ENCODE results near the gene KCNV2. TPM values are rescaled to one million over a fixed set of nuclear protein-coding genes. Genes with fewer than 3 reads are reported as not detected.

The KCNV2 gene
- total RNA-seq, 2 experiments from 2014 or later, result not detected

DNA sequence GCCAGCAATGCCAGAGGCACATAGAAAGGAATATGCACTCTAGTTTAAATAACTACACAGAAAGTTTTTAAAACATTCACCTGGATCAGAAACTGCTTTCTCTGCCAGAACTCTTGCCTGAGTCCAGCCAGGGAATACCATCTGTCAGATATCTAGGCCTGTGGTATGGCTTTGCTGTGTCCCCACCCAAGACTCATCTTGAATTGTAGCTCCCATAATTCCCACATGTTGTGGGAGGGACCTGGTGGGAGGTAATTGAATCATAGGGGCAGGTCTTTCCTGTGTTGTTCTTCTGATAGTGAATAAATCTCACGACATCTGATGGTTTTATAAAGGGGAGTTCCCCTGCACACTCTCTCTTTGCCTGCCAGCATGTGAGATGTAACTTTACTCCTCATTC lies 41.5 kb upstream of the KCNV2 start:
- Histone ChIP-seq H3K4me2 (ENCODE audit: low read length) (no peak overlapping the region), H3K9me2 (ENCODE audit: insufficient read depth, low read length) (no peaks in the 10 kb centered on the region), H3K4me1 (ENCODE audit: insufficient read depth, low read length, poor library complexity, severe bottlenecking) (no peaks in the 10 kb centered on the region), H3K36me3 (ENCODE audit: insufficient read depth, low read length) (no peaks in the 10 kb centered on the region), H2AFZ (ENCODE audit: low read length) (no peak overlapping the region), H3K27ac (ENCODE audit: low read depth, low read length, poor library complexity, severe bottlenecking) (no peak overlapping the region), H4K20me1 (ENCODE audit: insufficient read depth, low read length) (no peaks in the 10 kb centered on the region), H3K4me3 (ENCODE audit: low read depth, low read length, poor library complexity, severe bottlenecking) (no peak overlapping the region), H3K79me2 (ENCODE audit: insufficient read depth, low read depth, low read length) (no peaks in the 10 kb centered on the region), H3K9me3 (ENCODE audit: low read length) (no peaks in the 10 kb centered on the region)
- no peak for DNase-seq (ENCODE audit: low spot score)
- intact Hi-C loops (cut with micrococcal nuclease; ENCODE audit: unreplicated experiment), result no loop called here
- no peak for TF ChIP-seq EZH2phosphoT487 (IDR thresholded peaks at IDR 0.05; ENCODE audit: borderline replicate concordance, low read depth, low read length)
- ChIA-PET POLR2A (no interaction called here), CTCF (ENCODE audit: unreplicated experiment) (no interaction called here)
- BruUV-seq (replicated peaks), result no TSS peak

GRCh38 chr9:2676466-2676865 lies 40.8 kb upstream of the KCNV2 start:
- intact Hi-C loops (cut with micrococcal nuclease; ENCODE audit: unreplicated experiment), result no loop called here
- Histone ChIP-seq H3K27ac (ENCODE audit: low read depth, low read length, poor library complexity, severe bottlenecking) (no peak overlapping the region), H2AFZ (ENCODE audit: low read length) (no peak overlapping the region), H3K4me1 (ENCODE audit: insufficient read depth, low read length, poor library complexity, severe bottlenecking) (no peaks in the 10 kb centered on the region), H3K9me2 (ENCODE audit: insufficient read depth, low read length) (no peaks in the 10 kb centered on the region), H3K4me3 (ENCODE audit: low read depth, low read length, poor library complexity, severe bottlenecking) (no peak overlapping the region), H3K36me3 (ENCODE audit: insufficient read depth, low read length) (no peaks in the 10 kb centered on the region), H3K9me3 (ENCODE audit: low read length) (no peaks in the 10 kb centered on the region), H4K20me1 (ENCODE audit: insufficient read depth, low read length) (no peaks in the 10 kb centered on the region), H3K4me2 (ENCODE audit: low read length) (no peak overlapping the region), H3K79me2 (ENCODE audit: insufficient read depth, low read depth, low read length) (no peaks in the 10 kb centered on the region)
- no peak for TF ChIP-seq CTCF (conservative IDR thresholded peaks at IDR 0.05; ENCODE audit: low read length)
- BruUV-seq (replicated peaks), result no TSS peak
- ChIA-PET CTCF (ENCODE audit: unreplicated experiment) (no interaction called here), POLR2A (no interaction called here)
- no peak for DNase-seq (ENCODE audit: low spot score)

DNA sequence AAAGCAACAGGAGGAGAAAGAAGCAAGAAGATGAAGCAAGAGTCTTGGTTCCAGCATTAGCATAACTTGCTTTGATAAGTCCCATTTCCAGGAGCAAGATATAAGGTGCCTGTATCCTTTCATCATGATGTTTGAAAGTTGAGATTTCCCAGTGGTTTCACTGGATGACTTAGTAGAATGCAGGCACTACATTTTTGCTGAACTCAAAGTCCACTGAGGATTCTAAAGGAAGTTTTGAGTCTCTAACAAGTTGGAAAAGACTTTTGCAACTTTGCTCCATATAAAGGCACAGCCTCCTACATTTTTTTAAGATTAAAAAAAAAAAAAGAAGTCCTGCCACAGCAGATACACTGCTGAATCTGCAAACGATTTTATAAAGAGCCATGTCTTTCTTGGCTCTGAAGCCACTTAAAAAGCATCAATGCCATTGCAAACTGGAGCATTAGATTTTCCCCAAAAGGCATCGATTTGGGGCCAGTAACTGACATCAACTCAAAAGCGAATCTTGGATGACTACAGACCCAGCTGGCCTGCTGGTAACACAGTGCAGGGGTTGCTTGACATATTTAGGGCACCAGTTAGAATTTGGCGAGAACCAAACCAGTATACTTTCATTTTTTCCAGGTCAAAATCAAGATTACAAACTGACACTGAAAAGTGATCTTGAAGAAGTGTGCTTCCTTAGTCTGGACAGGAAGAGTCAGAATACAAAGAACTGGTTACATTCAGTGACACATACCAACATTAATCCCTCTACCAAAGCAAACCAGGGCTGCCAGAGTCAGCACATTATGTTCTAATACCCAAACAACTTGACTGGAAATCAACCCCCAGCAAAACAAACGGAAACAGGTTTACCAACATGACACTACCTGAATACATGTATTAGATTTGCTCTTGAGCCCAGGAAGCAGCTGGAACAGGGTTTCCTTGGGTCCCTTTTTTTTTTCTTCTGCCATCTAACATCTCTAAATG lies 39.1 kb upstream of the KCNV2 start:
- intact Hi-C loops (cut with micrococcal nuclease; ENCODE audit: unreplicated experiment), result no loop called here
- TF ChIP-seq EZH2phosphoT487 (IDR thresholded peaks at IDR 0.05; ENCODE audit: borderline replicate concordance, low read depth, low read length) (no peak), CTCF (conservative IDR thresholded peaks at IDR 0.05; ENCODE audit: low read length) (no peak)
- CTCF ChIA-PET (ENCODE audit: unreplicated experiment), result no interaction called here

More for the DNA sequence above, 39.1 kb upstream of the KCNV2 start:
- Histone ChIP-seq H3K4me2 (ENCODE audit: low read length) (no peak overlapping the region), H3K4me1 (ENCODE audit: insufficient read depth, low read length, poor library complexity, severe bottlenecking) (no peaks in the 10 kb centered on the region), H3K27ac (ENCODE audit: low read depth, low read length, poor library complexity, severe bottlenecking) (no peak overlapping the region), H3K9me2 (ENCODE audit: insufficient read depth, low read length) (no peaks in the 10 kb centered on the region), H3K9me3 (ENCODE audit: low read length) (no peaks in the 10 kb centered on the region), H3K4me3 (ENCODE audit: low read depth, low read length, poor library complexity, severe bottlenecking) (no peak overlapping the region), H3K79me2 (ENCODE audit: insufficient read depth, low read depth, low read length) (no peaks in the 10 kb centered on the region), H3K36me3 (ENCODE audit: insufficient read depth, low read length) (no peaks in the 10 kb centered on the region), H2AFZ (ENCODE audit: low read length) (no peak overlapping the region), H4K20me1 (ENCODE audit: insufficient read depth, low read length) (no peaks in the 10 kb centered on the region)
- no peak for DNase-seq (ENCODE audit: low spot score)
- POLR2A ChIA-PET, result no interaction called here
- no TSS peak for BruUV-seq (replicated peaks)
